HEK293 (cell line): ENCODE data around the gene MYL10.

Experiments
- CTCF ChIA-PET: fragments of 350-600 bp; formaldehyde crosslinking; extraction: SDS; loops from one replicate; lab custom pipeline; 2021; ENCODE audit warnings: antibody characterized with exemption; lab: Yijun Ruan, JAX
- POLR2A ChIA-PET: fragments of 300-600 bp; formaldehyde crosslinking; extraction: SDS; loops from one replicate; lab custom pipeline; 2020; ENCODE audit warnings: antibody characterized with exemption, inconsistent platforms; lab: Yijun Ruan, JAX
- H3K27ac ChIP-seq: fragments of 200-500 bp; sonication (Bioruptor generic); 2 replicates; pipeline ENCODE4 v1.5.1; 2014; ENCODE audit warnings: low read depth, low read length, control low read depth, inconsistent platforms; ENCODE audit errors: extremely low read depth
- H3K36me3 ChIP-seq, 2 experiments: fragments of 200-500 bp in 1 of 2; sonication (Bioruptor generic) in 1 of 2; 1 replicate in 1 of 2; 2 replicates in 1 of 2; pipeline ENCODE4 v1.5.1; 2014 to 2017; ENCODE audit warnings: inconsistent platforms in 2 of 2, low read length in 2 of 2; ENCODE audit not compliant: control insufficient read depth in 2 of 2, insufficient read depth in 1 of 2
- H3K4me1 ChIP-seq: fragments of 200-500 bp; sonication (Bioruptor generic); 2 replicates; pipeline ENCODE4 v1.5.1; 2014; ENCODE audit warnings: mild to moderate bottlenecking, low read length, inconsistent platforms; ENCODE audit not compliant: control insufficient read depth, insufficient read depth
- H3K4me3 ChIP-seq: 2 replicates; pipeline ENCODE4 v1.5.1; 2011; ENCODE audit warnings: low read depth, mild to moderate bottlenecking, control low read depth, low read length, moderate library complexity
- H3K9me3 ChIP-seq: fragments of 200-500 bp; sonication (Bioruptor generic); 2 replicates; pipeline ENCODE4 v1.5.1; 2014; ENCODE audit warnings: low read depth, low read length, inconsistent platforms; ENCODE audit not compliant: control insufficient read depth, insufficient read depth
- ATF2 ChIP-seq: fragments of 450-650 bp; formaldehyde crosslinking; IDR thresholded peaks from 2 replicates; pipeline ENCODE4 v1.5.1; 2016; ENCODE audit warnings: missing biosample characterization, missing genetic modification characterization, low read depth
- EGR2 ChIP-seq: fragments of 450-650 bp; formaldehyde crosslinking; IDR thresholded peaks from 2 replicates; pipeline ENCODE4 v1.5.1; 2016; ENCODE audit warnings: low read depth, missing biosample characterization, missing genetic modification characterization
- GLIS1 ChIP-seq: fragments of 450-650 bp; formaldehyde crosslinking; IDR thresholded peaks from 2 replicates; pipeline ENCODE4 v1.5.1; 2016; ENCODE audit warnings: missing biosample characterization, missing genetic modification characterization
- GLIS2 ChIP-seq: fragments of 450-650 bp; formaldehyde crosslinking; IDR thresholded peaks from 2 replicates; pipeline ENCODE4 v1.5.1; 2016; ENCODE audit warnings: missing biosample characterization, missing genetic modification characterization
- HOXD13 ChIP-seq: sonication (generic); formaldehyde crosslinking; IDR thresholded peaks from 2 replicates; pipeline ENCODE4 v1.8.0; 2022; ENCODE audit warnings: missing genetic modification reagents, borderline replicate concordance
- KLF10 ChIP-seq: fragments of 450-650 bp; IDR thresholded peaks from 2 replicates; pipeline ENCODE4 v1.5.1; 2018; ENCODE audit warnings: missing biosample characterization, mild to moderate bottlenecking, missing genetic modification characterization
- KLF8 ChIP-seq: fragments of 450-650 bp; formaldehyde crosslinking; IDR thresholded peaks from 2 replicates; pipeline ENCODE4 v1.5.1; 2016; ENCODE audit warnings: missing biosample characterization, missing genetic modification characterization
- MYNN ChIP-seq: fragments of 450-650 bp; formaldehyde crosslinking; IDR thresholded peaks from 2 replicates; pipeline ENCODE4 v1.5.1; 2016; ENCODE audit warnings: missing biosample characterization, missing genetic modification characterization, borderline replicate concordance
- RBAK ChIP-seq: fragments of 450-650 bp; formaldehyde crosslinking; IDR thresholded peaks from 2 replicates; pipeline ENCODE4 v1.5.1; 2016; ENCODE audit warnings: missing biosample characterization, missing genetic modification characterization
- REST ChIP-seq: fragments of 450-650 bp; formaldehyde crosslinking; IDR thresholded peaks from 2 replicates; pipeline ENCODE4 v1.5.1; 2016; ENCODE audit warnings: missing biosample characterization, missing genetic modification characterization
- SCRT2 ChIP-seq: fragments of 450-650 bp; formaldehyde crosslinking; IDR thresholded peaks from 2 replicates; pipeline ENCODE4 v1.5.1; 2016; ENCODE audit warnings: missing biosample characterization, missing genetic modification characterization
- SETDB1 ChIP-seq: IDR thresholded peaks from one replicate; pipeline ENCODE4 v1.6.1; 2017; ENCODE audit warnings: mild to moderate bottlenecking, low read length, moderate library complexity, mixed read lengths; ENCODE audit not compliant: insufficient read length
- ZBTB17 ChIP-seq: fragments of 450-650 bp; formaldehyde crosslinking; IDR thresholded peaks from 2 replicates; pipeline ENCODE4 v1.5.1; 2016; ENCODE audit warnings: missing biosample characterization, missing genetic modification characterization
- ZBTB8A ChIP-seq: fragments of 450-650 bp; formaldehyde crosslinking; IDR thresholded peaks from 2 replicates; pipeline ENCODE4 v1.5.1; 2016; ENCODE audit warnings: missing biosample characterization, missing genetic modification characterization
- ZEB2 ChIP-seq: fragments of 450-650 bp; formaldehyde crosslinking; IDR thresholded peaks from 2 replicates; pipeline ENCODE4 v1.5.1; 2016; ENCODE audit warnings: missing biosample characterization, missing genetic modification characterization
- ZFHX2 ChIP-seq: fragments of 450-650 bp; formaldehyde crosslinking; conservative IDR thresholded peaks from 2 replicates; pipeline ENCODE4 v1.5.1; 2016; ENCODE audit warnings: missing biosample characterization, missing genetic modification characterization
- ZFP69B ChIP-seq: fragments of 450-650 bp; formaldehyde crosslinking; IDR thresholded peaks from 2 replicates; pipeline ENCODE4 v1.5.1; 2016; ENCODE audit warnings: missing biosample characterization, missing genetic modification characterization
- ZNF202 ChIP-seq: fragments of 450-650 bp; formaldehyde crosslinking; IDR thresholded peaks from 2 replicates; pipeline ENCODE4 v1.5.1; 2016; ENCODE audit warnings: missing biosample characterization, missing genetic modification characterization, borderline replicate concordance
- ZNF211 ChIP-seq: fragments of 450-650 bp; formaldehyde crosslinking; IDR thresholded peaks from 2 replicates; pipeline ENCODE4 v1.5.1; 2016; ENCODE audit warnings: low read depth, missing biosample characterization, missing genetic modification characterization
- ZNF24 ChIP-seq: fragments of 450-650 bp; formaldehyde crosslinking; IDR thresholded peaks from 2 replicates; pipeline ENCODE4 v1.5.1; 2016; ENCODE audit warnings: missing biosample characterization, missing genetic modification characterization
- ZNF341 ChIP-seq: fragments of 450-650 bp; formaldehyde crosslinking; IDR thresholded peaks from 2 replicates; pipeline ENCODE4; 2016; ENCODE audit warnings: low read depth, missing biosample characterization, missing genetic modification characterization
- ZNF350 ChIP-seq: fragments of 450-650 bp; formaldehyde crosslinking; IDR thresholded peaks from 2 replicates; pipeline ENCODE4 v1.5.0; 2017; ENCODE audit warnings: missing biosample characterization, mild to moderate bottlenecking, missing genetic modification characterization
- ZNF37A ChIP-seq: fragments of 450-650 bp; IDR thresholded peaks from 2 replicates; pipeline ENCODE4 v1.5.1; 2018; ENCODE audit warnings: missing biosample characterization, missing genetic modification characterization
- ZNF394 ChIP-seq: fragments of 450-650 bp; formaldehyde crosslinking; IDR thresholded peaks from 2 replicates; pipeline ENCODE4 v1.5.1; 2016; ENCODE audit warnings: missing biosample characterization, missing genetic modification characterization, mild to moderate bottlenecking, moderate library complexity, borderline replicate concordance
- ZNF404 ChIP-seq: fragments of 450-650 bp; formaldehyde crosslinking; IDR thresholded peaks from 2 replicates; pipeline ENCODE4 v1.5.1; 2017; ENCODE audit warnings: missing biosample characterization, missing genetic modification characterization
- ZNF426 ChIP-seq: fragments of 450-650 bp; formaldehyde crosslinking; IDR thresholded peaks from 2 replicates; pipeline ENCODE4 v1.5.1; 2017; ENCODE audit warnings: missing biosample characterization, missing genetic modification characterization, mild to moderate bottlenecking, inconsistent platforms, moderate library complexity
- ZNF623 ChIP-seq: fragments of 450-650 bp; formaldehyde crosslinking; IDR thresholded peaks from 2 replicates; pipeline ENCODE4 v1.5.1; 2016; ENCODE audit warnings: missing biosample characterization, missing genetic modification characterization
- ZNF707 ChIP-seq: fragments of 450-650 bp; formaldehyde crosslinking; IDR thresholded peaks from 2 replicates; pipeline ENCODE4 v1.5.1; 2016; ENCODE audit warnings: missing biosample characterization, missing genetic modification characterization
- ZNF830 ChIP-seq: fragments of 450-650 bp; IDR thresholded peaks from 2 replicates; pipeline ENCODE4 v1.5.0; 2018; ENCODE audit warnings: missing biosample characterization, missing genetic modification characterization, low read depth, mild to moderate bottlenecking, moderate library complexity
- ZNF843 ChIP-seq: fragments of 450-650 bp; formaldehyde crosslinking; IDR thresholded peaks from 2 replicates; pipeline ENCODE4 v1.5.1; 2016; ENCODE audit warnings: missing biosample characterization, missing genetic modification characterization
- TF ChIP-seq, protein P1 (sequence below): fragments of 450-650 bp; formaldehyde crosslinking; IDR thresholded peaks from 2 replicates; pipeline ENCODE4 v1.5.1; 2016; ENCODE audit warnings: missing biosample characterization, missing genetic modification characterization

Gene MYL10

DNA sequence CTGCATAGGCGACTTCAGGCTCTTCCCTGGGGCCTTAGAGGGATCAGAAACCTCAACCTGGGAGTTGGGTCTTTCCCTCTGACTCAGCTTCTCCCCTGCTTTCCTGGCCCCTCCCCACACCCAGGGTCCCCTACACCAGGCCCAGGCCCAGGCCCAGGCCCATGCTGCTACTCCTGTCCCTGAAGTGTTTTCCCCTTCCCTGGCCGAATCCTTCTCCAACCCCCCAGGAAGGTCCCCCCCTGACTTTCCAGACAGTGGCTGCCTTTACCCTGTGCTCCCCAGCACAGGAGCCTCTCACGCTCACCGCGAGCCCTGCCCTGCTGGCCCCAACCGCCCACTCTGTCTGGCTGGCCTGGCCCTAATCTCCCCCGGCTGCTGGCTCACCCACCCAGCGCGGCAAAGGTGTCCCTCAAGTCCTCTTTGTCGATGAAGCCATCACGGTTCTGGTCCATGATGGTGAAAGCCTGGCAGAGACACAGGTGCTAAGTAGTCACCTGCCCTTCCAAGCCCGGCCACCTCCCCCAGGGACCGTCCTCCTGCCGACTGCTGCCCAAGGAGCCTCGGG, 6.4 kb downstream of the MYL10 start (continued):
- no peak for TF ChIP-seq MYNN
- no peak for TF ChIP-seq ZNF707 (tag by site-specific recombination)
- TF ChIP-seq EGR2 (tag by site-specific recombination) = peak; percentile 54
- no peak for TF ChIP-seq REST (tag by site-specific recombination)
- TF ChIP-seq KLF10 (tag by site-specific recombination) = no peak
- TF ChIP-seq ZNF843 (tag by site-specific recombination) = no peak
- TF ChIP-seq ZFHX2 (tag by site-specific recombination) = peak; percentile 37
- TF ChIP-seq ZFP69B (tag by site-specific recombination) = no peak
- TF ChIP-seq ZNF202 (tag by site-specific recombination) = no peak
- no peak for TF ChIP-seq ZEB2 (tag by site-specific recombination)
- no peak for TF ChIP-seq ZBTB8A (tag by site-specific recombination)
- no peak for TF ChIP-seq SCRT2 (tag by site-specific recombination)
- no peak for TF ChIP-seq ZNF211 (tag by site-specific recombination)
- peak; percentile 53 for TF ChIP-seq GLIS1 (tag by site-specific recombination)
- peak; percentile 44 for TF ChIP-seq ZNF341
- no peak for TF ChIP-seq ZNF830 (tag by site-specific recombination)
- 0 out of 2 replicates have a peak, but pooled peaks have one; percentile 12 for TF ChIP-seq GLIS2 (tag by site-specific recombination)
- no peak for TF ChIP-seq ZNF394 (tag by site-specific recombination)
- TF ChIP-seq ZNF404 = no peak
- TF ChIP-seq SETDB1 = no peak
- no peak for TF ChIP-seq ZNF623 (tag by site-specific recombination)
- TF ChIP-seq, all 188 proteins: peak for 5

- H3K9me3 ChIP-seq = no peaks in the 10 kb centered on the region
- TF ChIP-seq RBAK (tag by site-specific recombination) (no peak), HOXD13 (no peak), KLF8 (tag by site-specific recombination) (no peak)
- CTCF ChIA-PET = no interaction called here
- H3K27ac ChIP-seq = no peak overlapping the region
- H3K4me1 ChIP-seq = no peaks in the 10 kb centered on the region
- POLR2A ChIA-PET = no interaction called here
- H3K36me3 ChIP-seq = no peaks in the 10 kb centered on the region
- no peak overlapping the region for H3K4me3 ChIP-seq
Observed at GRCh38 chr7:101620991-101621390, 8.1 kb downstream of the MYL10 start.

DNA sequence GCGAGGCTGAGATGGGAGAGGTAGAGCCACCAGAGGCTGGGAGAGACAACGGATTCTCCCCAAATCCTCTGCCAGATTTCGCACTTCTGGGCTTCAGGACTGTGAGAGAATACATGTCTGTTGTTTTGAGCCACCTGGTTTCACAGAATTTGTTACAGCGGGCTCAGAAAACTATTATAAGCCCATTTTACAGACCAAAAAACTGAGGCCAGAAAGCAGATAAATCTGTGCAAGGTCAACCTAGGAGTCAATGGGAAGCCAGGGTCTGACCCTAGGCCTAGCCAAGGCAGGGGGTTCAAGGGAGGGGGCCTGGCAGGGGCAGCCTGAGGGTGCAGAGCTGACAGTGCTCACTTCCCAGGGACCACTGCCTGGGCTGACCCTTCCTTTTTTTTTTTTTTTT, 8.7 kb downstream of the MYL10 start:
- H3K27ac ChIP-seq = no peak overlapping the region
- ChIA-PET CTCF (no interaction called here), POLR2A (no interaction called here)
- H3K36me3 ChIP-seq = no peaks in the 10 kb centered on the region
- no peaks in the 10 kb centered on the region for H3K9me3 ChIP-seq
- H3K4me3 ChIP-seq = no peak overlapping the region
- no peaks in the 10 kb centered on the region for H3K4me1 ChIP-seq
- TF ChIP-seq ZEB2 (tag by site-specific recombination) (no peak), ZNF394 (tag by site-specific recombination) (no peak), ATF2 (tag by site-specific recombination) (no peak), ZNF24 (tag by site-specific recombination) (no peak), ZNF37A (tag by site-specific recombination) (no peak), ZNF426 (tag by site-specific recombination) (no peak), ZNF350 (tag by site-specific recombination) (no peak), ZBTB17 (no peak)
- TF ChIP-seq, protein P1, sequence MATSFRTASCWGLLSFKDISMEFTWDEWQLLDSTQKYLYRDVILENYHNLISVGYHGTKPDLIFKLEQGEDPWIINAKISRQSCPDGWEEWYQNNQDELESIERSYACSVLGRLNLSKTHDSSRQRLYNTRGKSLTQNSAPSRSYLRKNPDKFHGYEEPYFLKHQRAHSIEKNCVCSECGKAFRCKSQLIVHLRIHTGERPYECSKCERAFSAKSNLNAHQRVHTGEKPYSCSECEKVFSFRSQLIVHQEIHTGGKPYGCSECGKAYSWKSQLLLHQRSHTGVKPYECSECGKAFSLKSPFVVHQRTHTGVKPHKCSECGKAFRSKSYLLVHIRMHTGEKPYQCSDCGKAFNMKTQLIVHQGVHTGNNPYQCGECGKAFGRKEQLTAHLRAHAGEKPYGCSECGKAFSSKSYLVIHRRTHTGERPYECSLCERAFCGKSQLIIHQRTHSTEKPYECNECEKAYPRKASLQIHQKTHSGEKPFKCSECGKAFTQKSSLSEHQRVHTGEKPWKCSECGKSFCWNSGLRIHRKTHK = no peak
